ENCODE measurements around the gene RARS2. TPM values are rescaled to one million over a fixed set of nuclear protein-coding genes. Genes with fewer than 3 reads are reported as not detected.
"Not testable (repeated sequence)": the region's sequence is repeated elsewhere in the genome, so short reads cannot be mapped to it uniquely, and the experiment has no call there.

Gene RARS2
- polyA plus RNA-seq, 1 donor, result 39.7 TPM

DNA sequence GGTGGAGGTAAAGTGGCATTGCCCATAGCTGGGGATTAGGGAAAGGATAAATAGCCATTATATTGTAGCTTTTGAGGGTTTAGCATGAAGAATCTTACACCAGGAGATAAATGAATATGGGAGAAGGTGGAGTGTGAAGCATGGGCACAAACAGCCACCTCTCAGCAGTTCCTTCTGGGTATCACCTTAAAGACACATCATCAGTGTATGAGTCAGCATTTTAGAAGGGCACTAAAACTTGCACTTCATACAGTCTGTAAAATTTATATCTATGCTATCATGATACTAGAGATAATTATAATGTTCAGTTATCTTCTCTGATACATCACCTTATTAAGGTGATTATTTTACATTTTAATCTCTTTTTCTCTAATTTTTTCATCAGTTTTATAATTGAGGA, 91.7 kb downstream of the RARS2 start:
- no peak for DNase-seq

DNA sequence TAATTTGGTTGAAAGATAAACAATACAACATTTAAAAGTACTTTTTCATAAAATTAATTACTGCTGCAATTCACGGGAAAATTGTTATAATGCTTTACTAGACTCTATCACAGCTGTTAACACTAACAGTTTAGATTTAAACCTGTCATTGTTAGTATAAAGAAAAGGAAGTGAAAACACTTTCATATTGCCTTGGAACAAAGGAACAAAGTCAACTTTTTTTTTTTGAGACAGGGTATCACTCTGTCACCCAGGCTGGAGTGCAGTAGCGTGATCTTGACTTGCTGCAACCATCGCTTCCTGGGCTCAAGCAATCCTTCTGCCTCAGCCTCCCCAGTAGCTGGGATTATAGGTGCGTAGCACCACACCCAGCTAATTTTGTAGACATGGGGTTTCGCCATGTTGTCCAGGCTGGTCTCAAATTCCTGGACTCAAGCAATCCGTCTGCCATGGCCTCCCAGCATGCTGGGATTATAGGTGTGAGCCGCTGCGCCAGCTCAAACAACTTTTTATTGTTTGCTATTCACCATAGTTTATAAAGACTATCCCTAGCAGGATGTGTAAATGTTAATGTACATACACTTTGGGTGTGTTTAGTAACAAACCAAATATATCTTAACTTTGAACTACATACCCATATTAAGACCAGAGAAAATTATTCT, 94.9 kb downstream of the RARS2 start:
- no peak for DNase-seq

DNA sequence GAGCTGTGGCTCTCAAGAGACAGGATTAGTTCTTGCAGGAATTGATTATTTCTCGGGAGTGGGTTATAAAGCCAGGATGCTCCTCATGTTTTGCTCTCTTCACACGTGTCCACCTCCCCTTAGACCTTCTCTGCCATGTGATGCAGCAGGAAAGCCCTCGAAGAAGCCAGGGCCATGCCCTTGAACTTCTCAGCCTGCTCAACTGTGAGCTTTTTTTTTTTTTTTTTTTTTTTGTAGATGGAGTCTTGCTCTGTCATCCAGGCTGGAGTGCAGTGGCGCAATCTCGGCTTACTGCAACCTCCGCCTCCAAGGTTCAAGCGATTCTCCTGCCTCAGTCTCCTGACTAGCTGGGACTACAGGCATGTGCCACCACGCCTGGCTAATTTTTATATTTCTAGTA, 100.5 kb downstream of the RARS2 start:
- DNase-seq, result not testable (repeated sequence)

DNA sequence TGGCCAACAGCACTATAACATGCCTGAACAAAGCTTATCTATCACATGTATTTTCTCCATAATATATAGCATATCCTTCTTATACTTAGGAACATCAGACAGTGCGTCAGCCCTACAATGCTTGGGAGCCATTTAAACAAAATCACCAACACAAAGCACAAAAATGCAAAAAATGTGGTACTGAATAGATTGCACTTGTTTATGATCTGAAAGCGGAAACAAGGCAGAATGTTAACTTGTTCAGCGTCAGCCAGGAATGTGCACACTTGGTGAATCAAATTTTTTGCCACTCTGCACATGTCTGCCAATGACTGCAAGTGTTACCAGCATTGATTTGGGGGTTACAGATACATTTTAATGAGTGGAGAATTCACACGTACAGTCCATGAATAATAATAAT, 102.2 kb downstream of the RARS2 start:
- DNase-seq, result no peak

DNA sequence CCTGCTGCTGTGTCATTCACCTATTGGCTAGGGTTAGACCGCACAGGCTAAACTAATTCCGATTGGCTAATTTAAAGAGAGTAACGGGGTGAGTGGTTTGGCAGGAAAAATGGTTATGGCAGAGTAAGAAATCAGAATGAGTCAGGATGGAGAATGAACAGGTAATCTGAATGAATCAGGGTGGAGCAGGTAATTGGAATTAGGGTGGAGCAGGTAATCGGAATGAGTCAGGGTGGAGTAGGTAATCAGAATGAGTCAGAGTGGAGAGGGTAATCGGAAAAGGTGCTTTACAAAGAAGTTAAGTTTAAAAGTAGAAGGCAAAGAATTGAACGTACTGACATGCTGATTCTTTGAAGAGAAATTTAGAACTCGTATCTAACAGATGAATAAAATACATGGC, 105.3 kb downstream of the RARS2 start:
- DNase-seq, result no peak

DNA sequence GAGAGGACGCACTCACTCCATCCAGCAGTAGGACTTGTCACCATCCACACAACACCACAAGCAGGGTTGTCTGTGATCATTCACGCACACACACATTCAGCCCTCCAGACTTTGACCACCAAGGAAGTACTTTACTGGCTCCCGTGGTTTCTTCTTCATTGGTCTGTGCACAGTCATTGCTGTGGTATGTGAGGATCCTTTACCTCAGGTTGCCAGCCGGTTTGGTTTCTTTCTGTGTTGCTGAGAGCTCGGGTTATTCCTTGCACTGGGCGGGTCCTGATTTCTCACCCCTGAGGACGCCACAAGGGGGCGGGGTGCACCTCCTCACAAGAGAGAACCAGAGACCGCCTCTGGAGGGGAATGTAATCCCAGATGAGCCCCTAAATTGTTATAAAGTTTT, 105.9 kb downstream of the RARS2 start:
- DNase-seq, result no peak

DNA sequence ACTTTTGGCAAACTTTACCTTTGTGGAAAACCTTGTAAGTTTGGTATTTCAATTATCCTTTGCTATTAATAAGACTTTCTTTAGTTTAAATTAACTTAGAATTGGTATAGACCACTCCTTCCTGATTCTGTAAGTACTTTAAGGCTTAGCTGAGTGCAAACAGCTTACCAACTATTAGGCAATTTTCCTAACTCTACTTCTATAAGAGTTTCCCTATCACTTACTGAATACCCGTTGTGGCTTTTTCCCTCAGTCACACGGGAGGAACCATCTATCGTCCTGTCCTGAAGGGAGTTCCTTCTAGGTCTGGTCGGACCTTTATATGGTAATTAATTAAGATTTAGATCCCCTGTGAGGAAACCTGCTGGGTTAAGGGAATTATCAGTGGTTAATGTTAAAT, 107.4 kb downstream of the RARS2 start:
- DNase-seq, result no peak

DNA sequence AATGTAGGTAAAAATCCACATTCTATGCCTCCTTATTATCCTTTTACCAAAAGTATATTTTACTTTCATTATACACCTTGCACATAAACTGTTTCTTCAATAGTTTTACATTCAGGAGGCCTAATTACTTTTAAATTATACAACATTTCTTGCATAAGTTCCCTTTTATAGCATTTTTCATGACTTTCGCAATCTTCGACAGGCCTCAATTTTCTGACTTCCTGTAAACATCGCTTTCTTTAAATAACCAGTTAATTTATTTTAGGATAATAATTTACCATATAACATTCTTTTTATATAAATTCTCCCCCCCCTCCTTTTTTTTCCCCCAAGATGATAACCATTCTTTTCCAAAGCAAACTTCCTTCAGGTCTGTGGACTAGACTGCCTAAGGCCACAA, 107.9 kb downstream of the RARS2 start:
- no peak for DNase-seq

DNA sequence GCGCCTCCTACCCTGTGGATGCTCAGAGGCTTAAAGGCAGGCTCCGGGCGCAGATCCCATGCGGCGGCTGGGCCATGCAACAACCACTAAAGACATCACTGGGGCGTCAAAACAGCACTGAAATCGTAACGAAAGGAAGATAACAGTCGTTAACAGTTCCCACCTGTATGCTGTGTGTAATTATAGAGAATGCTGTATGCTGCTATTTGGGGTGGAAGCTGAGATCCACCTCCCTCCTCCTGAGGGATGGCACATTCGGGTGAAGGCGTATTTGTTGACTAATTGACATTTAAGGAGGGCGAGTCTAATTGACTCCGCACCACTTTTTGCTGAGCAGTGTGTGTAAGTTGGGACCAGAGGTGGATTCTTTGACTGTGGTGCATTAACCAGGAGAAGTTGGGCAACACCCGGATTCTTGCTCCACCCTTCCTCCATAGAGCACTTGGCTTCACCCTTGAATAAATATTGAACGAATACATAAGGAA, 116.3 kb downstream of the RARS2 start:
- no peak for DNase-seq

DNA sequence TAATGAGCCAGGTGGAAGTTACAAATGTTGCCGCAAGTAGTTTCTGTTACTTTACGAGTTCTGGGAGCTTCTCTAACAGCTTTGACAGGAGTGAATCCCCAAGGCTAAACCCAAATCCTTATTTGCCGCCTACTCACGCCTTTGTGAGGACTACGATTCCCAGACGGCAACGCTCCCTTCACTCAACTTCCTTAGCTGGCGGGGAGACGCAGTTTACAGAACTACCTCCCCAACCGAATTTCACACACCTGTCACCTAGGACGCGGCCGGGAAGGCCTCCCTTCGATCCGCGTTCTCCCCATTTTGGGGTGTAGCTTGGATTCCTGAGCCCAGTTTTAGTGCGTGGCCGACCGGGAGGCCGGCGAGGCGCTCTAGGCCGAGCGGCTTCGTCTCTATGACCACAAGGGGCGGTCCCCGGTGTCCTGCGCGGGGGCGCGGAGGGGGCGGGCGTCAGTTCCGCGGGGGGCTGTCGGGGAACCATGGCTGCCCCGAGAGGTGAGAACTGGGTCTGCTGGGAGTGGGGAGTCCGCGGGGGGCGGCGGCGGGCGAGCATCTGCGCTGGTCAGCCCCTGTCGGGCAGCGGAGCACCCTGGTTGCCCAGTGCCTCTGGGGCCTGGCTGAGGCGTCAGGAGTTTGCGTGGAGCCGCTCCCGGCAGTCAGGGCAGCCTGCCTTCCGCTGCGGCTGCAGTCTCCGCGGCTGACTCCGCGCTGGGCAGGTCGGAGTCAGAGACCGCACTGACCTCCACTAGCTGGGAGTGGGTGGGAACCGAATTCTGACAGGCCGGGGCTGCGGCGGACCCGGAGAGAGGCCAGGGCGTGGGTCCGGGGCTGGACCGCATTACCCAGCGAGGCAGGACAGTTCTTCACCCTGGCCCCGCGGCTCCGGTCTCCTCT, 117.0 kb downstream of the RARS2 start, which contains the start of gene SLC35A1:
SLC35A1 (plus strand) TSS at position 450 of the 894 bp plus-strand sequence; CDS start at position 480, 30 bp downstream.
- peak; percentile 93 for DNase-seq

DNA sequence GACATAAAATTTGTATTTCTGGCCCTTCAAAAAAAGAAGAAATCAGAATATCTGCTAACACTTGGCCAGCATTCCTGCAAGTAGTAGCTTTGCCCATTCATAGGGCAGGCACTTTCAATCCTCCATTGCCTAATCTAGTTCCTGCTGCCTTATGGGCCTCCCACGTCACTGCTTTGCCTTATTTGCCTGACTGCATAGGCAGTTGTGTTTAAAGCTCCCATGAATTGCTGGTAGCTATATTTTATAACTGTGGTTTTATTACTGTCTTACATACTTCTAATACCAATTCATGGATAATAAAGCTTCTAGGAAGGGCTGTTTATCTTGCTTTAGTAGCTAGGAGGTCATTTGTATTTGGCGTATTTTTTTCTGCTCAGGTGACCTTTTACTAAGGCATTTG, 124.7 kb downstream of the RARS2 start:
- DNase-seq, result no peak

Other genes with a start within 250 kb of the RARS2 start
- gene C6orf163, start 245.2 kb downstream of the RARS2 start, polyA plus RNA-seq (ENCODE audit: insufficient read length), result 2.0 TPM
- 0.13 TPM for gene CFAP206, start 182.0 kb downstream of the RARS2 start, polyA plus RNA-seq (ENCODE audit: insufficient read length)
- 16.4 TPM for gene SLC35A1, start 117.0 kb downstream of the RARS2 start, polyA plus RNA-seq (ENCODE audit: insufficient read length)
- 22.3 TPM for gene ORC3, start 148 bp upstream of the RARS2 start, polyA plus RNA-seq (ENCODE audit: insufficient read length)
- 39.5 TPM for gene AKIRIN2, start 112.2 kb upstream of the RARS2 start, polyA plus RNA-seq (ENCODE audit: insufficient read length)

All from hindlimb muscle (tissue), 1 donor.